Sigmoid colon (tissue), 7 donors: Measurements from ENCODE around the gene PCDHGA2. TPM values are rescaled to one million over a fixed set of nuclear protein-coding genes. Genes with fewer than 3 reads are reported as not detected.
A peak's percentile ranks its signal among the peaks of the same experiment; 100 is the strongest.

ENCODE experiments used
- DNase-seq: peaks from one replicate; pipeline ENCODE4 v3.0.0-alpha.2; 2019
- H3K27ac ChIP-seq, 4 donors: fragments of 200-600 bp; sonication (generic); one replicate each; pipeline ENCODE4 v1.5.1; 2016 to 2019; ENCODE audit warnings: mild to moderate bottlenecking in 1 of 4
- H3K27me3 ChIP-seq, 3 donors: fragments of 200-600 bp; sonication (generic); one replicate each; pipeline ENCODE4 v1.5.1; 2019; ENCODE audit warnings: mild to moderate bottlenecking in 1 of 3
- H3K36me3 ChIP-seq, 4 donors: fragments of 200-600 bp; sonication (generic); one replicate each; pipeline ENCODE4 v1.5.1; 2016 to 2019
- H3K4me1 ChIP-seq, 4 donors: fragments of 200-600 bp; sonication (generic); one replicate each; pipeline ENCODE4 v1.5.1; 2017 to 2019
- H3K4me3 ChIP-seq, 4 donors: fragments of 200-600 bp; sonication (generic); one replicate each; pipeline ENCODE4 v1.5.1; 2017 to 2019; ENCODE audit warnings: mild to moderate bottlenecking in 2 of 4, moderate library complexity in 1 of 4
- H3K9me3 ChIP-seq, 4 donors: fragments of 200-600 bp in 3 of 4; sonication (generic) in 3 of 4; one replicate each; pipeline versions ENCODE4 v1.5.1 to v1.6.1; 2013 to 2019
- EP300 ChIP-seq, 4 donors: sonication (generic); formaldehyde crosslinking; IDR thresholded peaks; one replicate each; pipeline ENCODE4 v1.6.1; 2017; ENCODE audit warnings: antibody characterized with exemption in 4 of 4
- POLR2A ChIP-seq, 2 donors: fragments of 450-650 bp; IDR thresholded peaks; one replicate each; pipeline ENCODE4 v1.6.1; 2016; ENCODE audit warnings: antibody characterized with exemption in 2 of 2, mild to moderate bottlenecking in 2 of 2, moderate library complexity in 2 of 2
- POLR2AphosphoS5 ChIP-seq, 4 donors: sonication (generic); formaldehyde crosslinking; IDR thresholded peaks; one replicate each; pipeline ENCODE4 v1.6.1; 2017; ENCODE audit warnings: antibody characterized with exemption in 4 of 4
- WGBS, 2 donors: extraction: QIAGEN DNeasy Blood & Tissue Kit; methylation state at CpG; one replicate each; pipeline ENCODE4 v1.1.7; 2013; 5-methylcytosine and 5-hydroxymethylcytosine counted together
- intact Hi-C: fragments of 100-400 bp; cut with DNase I; formaldehyde crosslinking; loops from one replicate; pipeline ENCODE4 v1.15.1; 2023
- polyA plus RNA-seq, 3 donors: library from polyadenylated mRNA; stranded (reverse); fragments of 200-250 nt; gene quantifications; one replicate each; pipeline ENCODE4 v1.2.3, GENCODE V29; 2013
- total RNA-seq, 4 donors: library from RNA; depleted of rRNA; stranded (reverse); fragments of >200 nt; gene quantifications; one replicate each; pipeline ENCODE4 v1.1.0, GENCODE V29; 2016
- TF ChIP-seq, protein P1 (sequence below), 4 experiments: fragments of 450-650 bp in 3 of 4; fragments of 200-600 bp in 1 of 4; IDR thresholded peaks; one replicate each; pipeline ENCODE4 v1.5.1; 2016 to 2019; ENCODE audit warnings: antibody characterized with exemption in 4 of 4, mild to moderate bottlenecking in 3 of 4, moderate library complexity in 2 of 4
- donor health status: healthy with polysubstance abuse.
- donor health status: Bipolar disorder and iron deficiency.
- donor health status: healthy.

The PCDHGA2 gene
- total and polyA plus RNA-seq, 7 donors: 0.47 to 4.9 (median 3.6) TPM; not detected in 2

- no peak within 1 kb of the TSS for H3K27ac ChIP-seq
- no peaks in the 10 kb centered on the region for H3K4me1 ChIP-seq
- H3K27me3 ChIP-seq: peaks cover 0 to 7% (median 0%) of the 10 kb centered on the region in 3 donors
- DNase-seq: no peak
- TF ChIP-seq, protein P1, sequence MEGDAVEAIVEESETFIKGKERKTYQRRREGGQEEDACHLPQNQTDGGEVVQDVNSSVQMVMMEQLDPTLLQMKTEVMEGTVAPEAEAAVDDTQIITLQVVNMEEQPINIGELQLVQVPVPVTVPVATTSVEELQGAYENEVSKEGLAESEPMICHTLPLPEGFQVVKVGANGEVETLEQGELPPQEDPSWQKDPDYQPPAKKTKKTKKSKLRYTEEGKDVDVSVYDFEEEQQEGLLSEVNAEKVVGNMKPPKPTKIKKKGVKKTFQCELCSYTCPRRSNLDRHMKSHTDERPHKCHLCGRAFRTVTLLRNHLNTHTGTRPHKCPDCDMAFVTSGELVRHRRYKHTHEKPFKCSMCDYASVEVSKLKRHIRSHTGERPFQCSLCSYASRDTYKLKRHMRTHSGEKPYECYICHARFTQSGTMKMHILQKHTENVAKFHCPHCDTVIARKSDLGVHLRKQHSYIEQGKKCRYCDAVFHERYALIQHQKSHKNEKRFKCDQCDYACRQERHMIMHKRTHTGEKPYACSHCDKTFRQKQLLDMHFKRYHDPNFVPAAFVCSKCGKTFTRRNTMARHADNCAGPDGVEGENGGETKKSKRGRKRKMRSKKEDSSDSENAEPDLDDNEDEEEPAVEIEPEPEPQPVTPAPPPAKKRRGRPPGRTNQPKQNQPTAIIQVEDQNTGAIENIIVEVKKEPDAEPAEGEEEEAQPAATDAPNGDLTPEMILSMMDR (IDR thresholded peaks at IDR 0.05): no peak
- TF ChIP-seq EP300 (IDR thresholded peaks at IDR 0.05) (no peak), POLR2AphosphoS5 (IDR thresholded peaks at IDR 0.05) (no peak), POLR2A (IDR thresholded peaks at IDR 0.05) (no peak)
- H3K36me3 ChIP-seq: peaks cover 0 to 6% (median 0%) of the 10 kb centered on the region in 4 donors
- H3K9me3 ChIP-seq: peaks cover 49 to 95% (median 71%) of the 10 kb centered on the region in 4 donors
- intact Hi-C loops: no loop called here
- WGBS, 2 donors: 19 to 42% methylated on average over 32 of the region's 32 CpGs
- peak within 1 kb of the TSS in 2 of 4 donors; percentile 17 to 19 for H3K4me3 ChIP-seq
These were observed 31.7 kb downstream of the PCDHGA2 start, which contains the start of gene PCDHGB3 for GRCh38 chr5:141369994-141370848. Gene PCDHGB3 (plus strand): TSS chr5:141370242. CDS start chr5:141370395, 153 bp downstream.

GRCh38 chr5:141371572-141372475 lies 33.3 kb downstream of the PCDHGA2 start:
- DNase-seq: no peak
- intact Hi-C loops: no loop called here
- peaks cover 0 to 3% (median 0%) of the 10 kb centered on the region in 3 donors for H3K27me3 ChIP-seq

DNA sequence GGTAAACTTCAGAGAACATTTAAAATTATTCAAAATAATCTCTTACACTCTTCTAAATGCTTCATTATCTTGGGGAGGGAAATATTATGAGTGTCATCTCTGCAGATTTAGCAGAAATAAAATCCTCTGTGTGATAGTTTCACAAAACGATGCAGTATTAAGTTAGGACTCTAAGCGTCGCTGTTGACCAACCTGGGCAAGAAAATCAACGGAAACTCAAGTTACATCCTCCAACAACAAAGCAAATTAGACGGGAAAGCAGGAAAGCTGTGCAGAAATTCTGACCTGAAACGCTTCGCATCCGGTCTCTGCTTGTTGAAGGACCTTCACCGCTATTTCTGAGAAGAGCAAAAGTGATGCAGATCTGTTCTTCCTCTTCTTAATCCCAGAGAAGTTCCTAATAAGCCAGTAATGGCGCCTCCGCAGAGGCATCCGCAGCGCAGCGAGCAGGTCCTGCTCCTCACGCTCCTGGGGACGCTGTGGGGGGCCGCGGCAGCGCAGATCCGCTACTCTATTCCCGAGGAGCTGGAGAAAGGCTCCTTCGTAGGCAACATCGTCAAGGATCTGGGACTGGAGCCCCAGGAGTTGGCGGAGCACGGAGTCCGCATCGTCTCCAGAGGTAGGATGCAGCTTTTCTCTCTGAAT lies 35.2 kb downstream of the PCDHGA2 start, which contains the start of gene PCDHGA6:
TSS of gene PCDHGA6 (plus strand) at position 219 of the 645 bp plus-strand sequence. CDS start at position 412, 193 bp downstream.
- DNase-seq: no peak
- WGBS, 2 donors: 23 to 56% methylated on average over 27 of the region's 27 CpGs

More at GRCh38 chr5:141371572-141372475, 33.3 kb downstream of the PCDHGA2 start:
- peaks cover 44 to 91% (median 67%) of the 10 kb centered on the region in 4 donors for H3K9me3 ChIP-seq
- peaks cover 0 to 6% (median 0%) of the 10 kb centered on the region in 4 donors for H3K36me3 ChIP-seq
- H3K4me3 ChIP-seq: no peak overlapping the region
- no peak overlapping the region for H3K27ac ChIP-seq
- 41 to 69% methylated on average over 69 of the region's 69 CpGs for WGBS, 2 donors
- no peaks in the 10 kb centered on the region for H3K4me1 ChIP-seq
- no peak for TF ChIP-seq POLR2A (IDR thresholded peaks at IDR 0.05)
- no peak for TF ChIP-seq EP300 (IDR thresholded peaks at IDR 0.05)
- no peak for TF ChIP-seq POLR2AphosphoS5 (IDR thresholded peaks at IDR 0.05)
- TF ChIP-seq, protein P1 (IDR thresholded peaks at IDR 0.05): no peak

More for the DNA sequence above, 35.2 kb downstream of the PCDHGA2 start, which contains the start of gene PCDHGA6:
- no peak within 1 kb of the TSS for H3K27ac ChIP-seq
- peak within 1 kb of the TSS; percentile 7 to 30 (median 21) for H3K4me3 ChIP-seq
- intact Hi-C loops: no loop called here
- H3K4me1 ChIP-seq: no peaks in the 10 kb centered on the region
- TF ChIP-seq POLR2AphosphoS5 (IDR thresholded peaks at IDR 0.05): no peak
- no peak for TF ChIP-seq POLR2A (IDR thresholded peaks at IDR 0.05)
- TF ChIP-seq, protein P1 (IDR thresholded peaks at IDR 0.05): no peak
- no peak for TF ChIP-seq EP300 (IDR thresholded peaks at IDR 0.05)
- H3K36me3 ChIP-seq: peaks cover 0 to 6% (median 0%) of the 10 kb centered on the region in 4 donors
- no peaks in the 10 kb centered on the region for H3K27me3 ChIP-seq
- H3K9me3 ChIP-seq: peaks cover 42 to 91% (median 74%) of the 10 kb centered on the region in 4 donors
